ENCODE results near the gene NTM.
"Not testable (repeated sequence)": the region's sequence is repeated elsewhere in the genome, so short reads cannot be mapped to it uniquely, and the experiment has no call there.

- not testable (repeated sequence) for TF ChIP-seq POLR2AphosphoS5 (IDR thresholded peaks at IDR 0.05; ENCODE audit: borderline replicate concordance, low read depth, low read length); EZH2 (IDR thresholded peaks at IDR 0.05); FOXP2 (optimal IDR thresholded peaks at IDR 0.05; ENCODE audit: control extremely low read depth, extremely low read length, insufficient read depth)
Observed at GRCh38 chr11:132370114-132370513, 999.7 kb downstream of the NTM start.
